H1 (cell line): ENCODE measurements around the gene COL27A1. TPM values are rescaled to one million over a fixed set of nuclear protein-coding genes. Genes with fewer than 3 reads are reported as not detected.

Source experiments
- CHD2 ChIP-seq: IDR thresholded peaks from 2 replicates; pipeline ENCODE4 v1.6.1; 2012; ENCODE audit warnings: low read length, improper control_type of control experiment
- E2F6 ChIP-seq: IDR thresholded peaks from 2 replicates; pipeline ENCODE4 v1.6.1; 2012; ENCODE audit warnings: inconsistent platforms
- GABPA ChIP-seq: IDR thresholded peaks from 2 replicates; pipeline ENCODE4 v1.6.1; 2011; ENCODE audit warnings: mild to moderate bottlenecking, low read length, moderate library complexity, borderline replicate concordance; ENCODE audit not compliant: insufficient read depth
- MAFK ChIP-seq: IDR thresholded peaks from 2 replicates; pipeline ENCODE4 v1.6.1; 2012; ENCODE audit warnings: low read depth, mild to moderate bottlenecking, improper control_type of control experiment, low read length
- POU5F1 ChIP-seq: IDR thresholded peaks from 2 replicates; pipeline ENCODE4 v1.6.1; 2011; ENCODE audit warnings: low read depth, mild to moderate bottlenecking, low read length, moderate library complexity
- SIN3A ChIP-seq, 2 experiments: IDR thresholded peaks in 1 of 2; conservative IDR thresholded peaks in 1 of 2; 2 replicates each; pipeline ENCODE4 v1.6.1; 2011 to 2012; ENCODE audit warnings: low read length in 2 of 2, improper control_type of control experiment in 1 of 2, low read depth in 1 of 2, mild to moderate bottlenecking in 1 of 2
- TCF12 ChIP-seq: IDR thresholded peaks from 2 replicates; pipeline ENCODE4 v1.6.1; 2011; ENCODE audit warnings: low read depth, mild to moderate bottlenecking, low read length
- polyA plus RNA-seq, 7 experiments: library from polyadenylated mRNA; depleted of rRNA in 3 of 7; stranded (reverse) in 5 of 7; unstranded in 2 of 7; fragments of >200 nt in 5 of 7; fragments of 200-250 nt in 2 of 7; gene quantifications; 1 replicate in 5 of 7; 2 replicates in 1 of 7; 4 replicates in 1 of 7; pipeline versions ENCODE4 v1.2.1 to v1.2.3, GENCODE V29; 2011 to 2013; ENCODE audit warnings: missing spikeins in 2 of 7, mixed read lengths in 2 of 7
- total RNA-seq: library from RNA; stranded (reverse); fragmentation: NEBNext Ultra II Directional; extraction: Animal tissue kit (Norgen Biotek cat#: 25700); gene quantifications from 2 replicates; pipeline ENCODE4 v1.2.1, GENCODE V29; 2021
- TF ChIP-seq, protein P1 (sequence below): IDR thresholded peaks from 2 replicates; pipeline ENCODE4 v1.6.1; 2011; ENCODE audit warnings: low read depth, mild to moderate bottlenecking, low read length; ENCODE audit not compliant: insufficient read depth

Gene COL27A1
- total and polyA plus RNA-seq, 2 of the 8 experiments (the other 6 are each of a cell fraction or from before 2014, with no cell fraction given), result 15.1 to 22.8 TPM

DNA sequence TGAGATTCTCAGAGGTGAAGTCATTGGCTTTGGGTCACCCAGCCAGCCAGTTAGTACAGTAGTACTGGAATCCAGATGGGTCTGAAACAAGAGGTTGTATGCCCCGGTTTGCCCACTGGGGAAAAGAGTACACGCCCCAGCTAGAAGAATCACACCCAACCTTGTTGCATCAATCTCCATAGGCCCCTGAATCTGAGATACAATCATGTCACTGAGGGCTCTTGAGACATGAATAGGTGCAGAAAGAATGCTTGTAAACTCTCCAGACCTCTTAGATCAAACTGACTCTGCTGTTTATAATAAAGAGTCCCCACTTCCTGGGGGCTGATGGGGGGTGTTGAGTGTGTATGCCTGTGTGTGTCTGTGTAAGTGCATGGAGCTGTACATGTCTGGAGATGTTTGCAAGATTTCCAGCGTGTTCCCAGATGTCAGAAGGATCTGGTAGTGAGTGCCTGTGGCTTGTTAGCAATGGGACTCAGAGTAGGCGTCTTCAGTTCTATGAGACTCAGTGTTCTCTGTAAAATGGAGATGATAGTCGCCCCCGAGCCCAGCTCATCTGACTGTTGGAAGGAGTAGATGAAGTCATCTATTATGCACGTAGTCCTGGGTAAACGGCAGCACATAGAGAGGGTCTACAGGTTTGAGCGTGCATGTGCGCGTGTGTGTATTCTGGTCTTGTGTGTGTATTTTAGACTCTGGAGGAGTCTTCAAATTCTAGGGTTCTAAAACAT lies 48.2 kb downstream of the COL27A1 start (continued):
- TF ChIP-seq E2F6 (no peak), POU5F1 (no peak), TCF12 (no peak), MAFK (no peak), CHD2 (no peak), GABPA (no peak), SIN3A (conservative IDR thresholded peaks at IDR 0.05 in 1 of 2, IDR thresholded peaks at IDR 0.05 in 1 of 2; ENCODE audit: low read depth in 1 of 2, low read length in 2 of 2) (no peak)
- TF ChIP-seq, protein P1, sequence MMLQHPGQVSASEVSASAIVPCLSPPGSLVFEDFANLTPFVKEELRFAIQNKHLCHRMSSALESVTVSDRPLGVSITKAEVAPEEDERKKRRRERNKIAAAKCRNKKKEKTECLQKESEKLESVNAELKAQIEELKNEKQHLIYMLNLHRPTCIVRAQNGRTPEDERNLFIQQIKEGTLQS, result no peak
- TF ChIP-seq, all 59 proteins: peak for 0
